ENCODE data around the gene SPOCD1.

SPOCD1 gene

GRCh38 chr1:31769720-31770390 is 46.0 kb downstream of the SPOCD1 start:
- DNase-seq: no peak

GRCh38 chr1:31768939-31769704 is 46.7 kb downstream of the SPOCD1 start:
- DNase-seq: no peak

GRCh38 chr1:31768407-31768907 is 47.4 kb downstream of the SPOCD1 start:
- no peak for DNase-seq

GRCh38 chr1:31767225-31767624 is 48.6 kb downstream of the SPOCD1 start:
- no peak for DNase-seq

- DNase-seq: no peak
Observed at GRCh38 chr1:31765516-31765915, 50.3 kb downstream of the SPOCD1 start.

GRCh38 chr1:31765041-31765467 is 50.8 kb downstream of the SPOCD1 start:
- no peak for DNase-seq

GRCh38 chr1:31764312-31765040 is 51.3 kb downstream of the SPOCD1 start, which contains the start of gene ADGRB2:
Gene ADGRB2, minus strand, starts transcription at chr1:31764340. Its CDS starts 7,119 bp downstream, at chr1:31757221.
- no peak for DNase-seq

- DNase-seq: no peak
Observed at GRCh38 chr1:31763671-31764311, 52.0 kb downstream of the SPOCD1 start.

- no peak for DNase-seq
Observed at GRCh38 chr1:31762726-31763670, 52.8 kb downstream of the SPOCD1 start.

GRCh38 chr1:31762323-31762722 is 53.5 kb downstream of the SPOCD1 start:
- DNase-seq: no peak

- DNase-seq: no peak
Observed at GRCh38 chr1:31761883-31762282, 53.9 kb downstream of the SPOCD1 start.

- no peak for DNase-seq
Observed at GRCh38 chr1:31760471-31761470, 55.1 kb downstream of the SPOCD1 start.

GRCh38 chr1:31759298-31760023 is 56.4 kb downstream of the SPOCD1 start:
- no peak for DNase-seq

GRCh38 chr1:31758823-31759222 is 57.0 kb downstream of the SPOCD1 start:
- DNase-seq: no peak

- DNase-seq: no peak
Observed at GRCh38 chr1:31757989-31758388, 57.8 kb downstream of the SPOCD1 start.

- no peak for DNase-seq
Observed at GRCh38 chr1:31757204-31757679, 58.6 kb downstream of the SPOCD1 start.

- DNase-seq: no peak
Observed at GRCh38 chr1:31756578-31756977, 59.2 kb downstream of the SPOCD1 start.

GRCh38 chr1:31755850-31756492 is 59.9 kb downstream of the SPOCD1 start:
- DNase-seq: no peak

GRCh38 chr1:31755197-31755611 is 60.6 kb downstream of the SPOCD1 start:
- no peak for DNase-seq
